Breast epithelium (tissue), 4 donors: ENCODE measurements around the gene POGK. TPM values are rescaled to one million over a fixed set of nuclear protein-coding genes. Genes with fewer than 3 reads are reported as not detected.
"Not testable (repeated sequence)": the region's sequence is repeated elsewhere in the genome, so short reads cannot be mapped to it uniquely, and the experiment has no call there.

Experiments
- DNase-seq, 2 donors: peaks; one replicate each; pipeline ENCODE4 v3.0.0-alpha.2; 2019; ENCODE audit warnings: low spot score in 2 of 2
- H3K27ac ChIP-seq, 2 donors: fragments of 200-600 bp; sonication (generic) in 1 of 2; one replicate each; pipeline ENCODE4 v1.5.1; 2016 to 2019; ENCODE audit warnings: mild to moderate bottlenecking in 1 of 2
- H3K27me3 ChIP-seq, 2 donors: fragments of 200-600 bp; sonication (generic) in 1 of 2; one replicate each; pipeline versions ENCODE4 v1.5.1 to v1.6.0; 2017 to 2019; ENCODE audit warnings: control low read depth in 1 of 2, mild to moderate bottlenecking in 1 of 2
- H3K36me3 ChIP-seq: fragments of 200-600 bp; one replicate; pipeline ENCODE4 v1.5.1; 2019
- H3K4me1 ChIP-seq, 2 donors: fragments of 200-600 bp; sonication (generic); one replicate each; pipeline ENCODE4 v1.5.1; 2016 to 2019; ENCODE audit warnings: control low read depth in 1 of 2
- H3K4me3 ChIP-seq, 3 donors: fragments of 200-600 bp; sonication (generic); 1 replicate in 2 of 3; 2 replicates in 1 of 3; pipeline ENCODE4 v1.5.1; 2016 to 2019; ENCODE audit warnings: mild to moderate bottlenecking in 3 of 3, moderate library complexity in 2 of 3
- H3K9me3 ChIP-seq, 2 donors: fragments of 200-600 bp; sonication (generic) in 1 of 2; one replicate each; pipeline ENCODE4 v1.5.1; 2016 to 2019; ENCODE audit warnings: control low read depth in 1 of 2
- POLR2A ChIP-seq: fragments of 450-650 bp; IDR thresholded peaks from one replicate; pipeline ENCODE4 v1.6.1; 2016; ENCODE audit warnings: antibody characterized with exemption, mild to moderate bottlenecking, moderate library complexity
- POLR2AphosphoS5 ChIP-seq, 3 donors: sonication (generic); formaldehyde crosslinking; IDR thresholded peaks; one replicate each; pipeline ENCODE4 v1.6.1; 2017; ENCODE audit warnings: antibody characterized with exemption in 3 of 3
- intact Hi-C: fragments of 100-400 bp; cut with DNase I; formaldehyde crosslinking; loops from one replicate; pipeline ENCODE4 v1.15.1; 2023; ENCODE audit warnings: low total_unique reads
- total RNA-seq, 3 donors: library from RNA; depleted of rRNA; stranded (reverse); fragments of >200 nt; gene quantifications; one replicate each; pipeline ENCODE4 v1.1.0, GENCODE V29; 2016
- TF ChIP-seq, protein P1 (sequence below), 3 donors: fragments of 450-650 bp; IDR thresholded peaks; one replicate each; pipeline ENCODE4 v1.5.1; 2016 to 2017; ENCODE audit warnings: antibody characterized with exemption in 3 of 3, mild to moderate bottlenecking in 3 of 3, moderate library complexity in 3 of 3

The POGK gene
- total RNA-seq, 3 donors from 2014 or later, result 29.5 to 42.9 (median 29.8) TPM

DNA sequence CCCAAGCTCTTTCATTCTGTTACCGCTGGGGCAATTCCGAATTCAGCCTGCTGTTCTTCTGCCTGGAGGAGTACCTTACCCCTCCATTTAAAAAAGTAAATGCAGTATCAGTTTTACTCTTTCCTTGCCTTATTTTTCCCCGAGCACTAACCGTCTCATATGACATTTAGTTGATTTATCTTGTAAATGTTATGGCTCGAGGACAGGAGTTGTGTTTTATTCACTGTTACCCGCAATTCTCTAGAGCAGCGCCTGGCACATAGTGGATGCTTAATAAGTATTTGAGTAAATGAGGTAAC is 37.2 kb downstream of the POGK start:
- Histone ChIP-seq H3K27ac (no peak overlapping the region), H3K4me3 (peak overlapping the region; percentile 85 to 98 (median 89)), H3K4me1 (peaks cover 0 to 4% of the 10 kb centered on the region in 2 donors), H3K27me3 (no peaks in the 10 kb centered on the region), H3K9me3 (no peaks in the 10 kb centered on the region), H3K36me3 (no peaks in the 10 kb centered on the region)
- no peak for DNase-seq
- intact Hi-C loops, result no loop called here
- TF ChIP-seq, protein P1, sequence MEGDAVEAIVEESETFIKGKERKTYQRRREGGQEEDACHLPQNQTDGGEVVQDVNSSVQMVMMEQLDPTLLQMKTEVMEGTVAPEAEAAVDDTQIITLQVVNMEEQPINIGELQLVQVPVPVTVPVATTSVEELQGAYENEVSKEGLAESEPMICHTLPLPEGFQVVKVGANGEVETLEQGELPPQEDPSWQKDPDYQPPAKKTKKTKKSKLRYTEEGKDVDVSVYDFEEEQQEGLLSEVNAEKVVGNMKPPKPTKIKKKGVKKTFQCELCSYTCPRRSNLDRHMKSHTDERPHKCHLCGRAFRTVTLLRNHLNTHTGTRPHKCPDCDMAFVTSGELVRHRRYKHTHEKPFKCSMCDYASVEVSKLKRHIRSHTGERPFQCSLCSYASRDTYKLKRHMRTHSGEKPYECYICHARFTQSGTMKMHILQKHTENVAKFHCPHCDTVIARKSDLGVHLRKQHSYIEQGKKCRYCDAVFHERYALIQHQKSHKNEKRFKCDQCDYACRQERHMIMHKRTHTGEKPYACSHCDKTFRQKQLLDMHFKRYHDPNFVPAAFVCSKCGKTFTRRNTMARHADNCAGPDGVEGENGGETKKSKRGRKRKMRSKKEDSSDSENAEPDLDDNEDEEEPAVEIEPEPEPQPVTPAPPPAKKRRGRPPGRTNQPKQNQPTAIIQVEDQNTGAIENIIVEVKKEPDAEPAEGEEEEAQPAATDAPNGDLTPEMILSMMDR (IDR thresholded peaks at IDR 0.05), result peak in 2 of 3 donors; percentile 47 to 49
- no peak for TF ChIP-seq POLR2AphosphoS5 (IDR thresholded peaks at IDR 0.05)

DNA sequence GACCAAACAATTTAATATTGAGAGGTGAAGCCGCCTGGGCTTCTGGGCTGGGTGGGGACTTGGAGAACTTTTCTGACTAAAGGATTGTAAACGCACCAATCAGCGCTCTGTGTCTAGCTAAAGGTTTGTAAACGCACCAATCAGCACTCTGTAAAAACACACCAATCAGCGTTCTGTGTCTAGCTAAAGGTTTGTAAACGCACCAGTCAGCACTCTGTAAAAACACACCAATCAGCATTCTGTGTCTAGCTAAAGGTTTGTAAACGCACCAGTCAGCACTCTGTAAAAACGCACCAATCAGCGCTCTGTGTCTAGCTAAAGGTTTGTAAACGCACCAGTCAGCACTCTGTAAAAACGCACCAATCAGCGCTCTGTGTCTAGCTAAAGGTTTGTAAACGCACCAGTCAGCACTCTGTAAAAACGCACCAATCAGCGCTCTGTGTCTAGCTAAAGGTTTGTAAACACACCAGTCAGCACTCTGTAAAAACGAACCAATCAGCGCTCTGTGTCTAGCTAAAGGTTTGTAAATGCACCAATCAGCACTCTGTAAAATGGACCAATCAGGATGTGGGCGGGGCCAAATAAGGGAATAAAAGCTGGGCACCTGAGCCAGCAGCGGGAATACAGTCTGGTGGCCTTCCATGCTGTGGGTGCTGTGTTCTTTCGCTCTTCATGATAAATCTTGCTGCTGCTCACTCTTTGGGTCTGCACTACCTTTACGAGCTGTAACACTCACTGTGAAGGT is 39.1 kb downstream of the POGK start:
- H3K9me3 ChIP-seq, H3K4me3 ChIP-seq, H3K27ac ChIP-seq, DNase-seq, H3K36me3 ChIP-seq, H3K27me3 ChIP-seq, intact Hi-C loops, H3K4me1 ChIP-seq: not testable (repeated sequence)

DNA sequence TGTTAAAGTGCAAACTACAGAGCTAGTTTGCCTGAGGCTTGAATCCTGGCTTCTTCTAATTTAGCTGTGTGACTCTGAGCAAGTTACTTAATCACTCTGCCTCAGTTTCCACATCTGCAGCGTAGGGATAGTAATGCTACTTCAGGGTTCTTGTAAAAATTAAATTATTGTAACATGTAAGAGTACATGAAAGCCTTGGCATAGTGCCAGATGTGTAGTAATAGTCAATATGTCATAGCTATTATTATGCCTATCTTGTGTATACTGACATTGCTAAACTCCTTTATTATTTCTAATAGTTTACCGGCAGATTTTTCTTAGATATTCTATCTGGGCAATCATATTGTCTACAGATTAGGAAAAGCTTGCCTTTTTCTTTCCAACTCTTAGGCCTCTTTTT is 43.6 kb downstream of the POGK start:
- Histone ChIP-seq H3K36me3 (no peaks in the 10 kb centered on the region), H3K4me3 (no peak overlapping the region), H3K27me3 (peaks cover 0 to 12% of the 10 kb centered on the region in 2 donors), H3K27ac (no peak overlapping the region), H3K9me3 (no peaks in the 10 kb centered on the region), H3K4me1 (peaks cover 0 to 4% of the 10 kb centered on the region in 2 donors)
- intact Hi-C loops, result no loop called here
- TF ChIP-seq POLR2AphosphoS5 (IDR thresholded peaks at IDR 0.05) (no peak), POLR2A (no peak)
- TF ChIP-seq, protein P1 (IDR thresholded peaks at IDR 0.05), result no peak
- DNase-seq, result no peak

DNA sequence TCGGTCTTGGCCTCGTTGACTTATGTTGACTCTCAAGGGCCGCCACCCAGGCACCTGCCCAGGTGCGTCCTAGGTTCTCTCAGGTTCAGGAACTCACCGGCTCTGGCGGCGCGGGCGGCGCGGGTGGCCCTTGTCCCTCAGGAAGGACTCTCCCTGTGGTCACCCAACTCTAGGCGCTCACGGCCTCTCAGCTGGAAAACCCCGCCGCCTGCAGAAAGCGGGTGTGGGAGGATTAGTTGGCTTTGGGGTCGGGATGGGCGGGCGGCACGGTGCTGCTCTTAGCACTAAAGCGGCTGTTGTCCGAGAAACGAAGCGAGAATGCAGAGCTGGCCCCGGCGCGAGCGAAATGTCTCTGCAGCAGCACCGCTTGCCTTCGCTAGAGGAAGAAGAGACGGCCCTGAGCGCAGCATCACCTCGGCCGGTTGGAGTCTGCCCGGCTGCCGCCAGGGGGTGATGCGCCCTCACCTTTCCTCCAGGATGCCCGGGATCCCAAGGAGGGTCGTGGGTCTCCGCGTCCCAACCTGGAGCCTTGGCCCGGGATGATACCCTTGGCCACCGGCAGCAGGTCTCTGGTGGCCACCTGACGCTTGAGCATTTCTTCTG is 44.9 kb downstream of the POGK start:
- intact Hi-C loops, result no loop called here
- H3K4me1 ChIP-seq, result peaks cover 0 to 4% of the 10 kb centered on the region in 2 donors
- TF ChIP-seq POLR2A (no peak), POLR2AphosphoS5 (IDR thresholded peaks at IDR 0.05) (no peak)
- TF ChIP-seq, protein P1 (IDR thresholded peaks at IDR 0.05), result peak; percentile 32 to 55 (median 48)
- no peaks in the 10 kb centered on the region for H3K36me3 ChIP-seq
- peak overlapping the region in 2 of 3 donors; percentile 32 to 53 for H3K4me3 ChIP-seq
- H3K9me3 ChIP-seq, result no peaks in the 10 kb centered on the region
- no peak overlapping the region for H3K27ac ChIP-seq
- peak; percentile 28 to 55 for DNase-seq
- peaks cover 0 to 12% of the 10 kb centered on the region in 2 donors for H3K27me3 ChIP-seq

DNA sequence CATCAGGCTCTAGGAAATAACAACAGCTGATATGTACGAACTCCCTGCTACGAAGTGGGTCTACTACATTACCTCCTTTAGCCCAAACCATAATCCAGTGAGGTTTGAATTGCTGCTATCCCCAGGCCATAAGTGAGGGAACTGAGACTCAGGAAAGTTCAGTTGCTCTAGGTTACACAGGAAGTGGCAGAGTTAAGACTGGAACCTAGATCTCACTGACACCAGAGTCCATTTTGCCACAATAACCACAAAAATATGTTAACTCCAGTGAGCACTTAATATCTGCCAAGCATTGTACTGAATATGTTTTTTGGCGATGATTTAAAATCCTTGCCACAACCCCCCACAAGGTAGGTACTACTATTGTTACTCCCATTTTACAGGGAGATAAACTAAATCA is 45.7 kb downstream of the POGK start:
- no peak overlapping the region for H3K27ac ChIP-seq
- no peak overlapping the region for H3K4me3 ChIP-seq
- intact Hi-C loops, result no loop called here
- DNase-seq, result no peak
- no peak for TF ChIP-seq POLR2AphosphoS5 (IDR thresholded peaks at IDR 0.05)
- no peak for TF ChIP-seq POLR2A
- TF ChIP-seq, protein P1 (IDR thresholded peaks at IDR 0.05), result no peak
- H3K36me3 ChIP-seq, result no peaks in the 10 kb centered on the region
- no peaks in the 10 kb centered on the region for H3K9me3 ChIP-seq
- peaks cover 0 to 4% of the 10 kb centered on the region in 2 donors for H3K4me1 ChIP-seq
- peaks cover 0 to 12% of the 10 kb centered on the region in 2 donors for H3K27me3 ChIP-seq
